Measurements from ENCODE around the gene GAS2L3.
"Not testable (repeated sequence)": the region's sequence is repeated elsewhere in the genome, so short reads cannot be mapped to it uniquely, and the experiment has no call there.

GAS2L3 gene

GRCh38 chr12:100574187-100575074 lies 947 bp downstream of the GAS2L3 start:
- no peak for DNase-seq (ENCODE audit: low read depth in 2 of 2)

DNA sequence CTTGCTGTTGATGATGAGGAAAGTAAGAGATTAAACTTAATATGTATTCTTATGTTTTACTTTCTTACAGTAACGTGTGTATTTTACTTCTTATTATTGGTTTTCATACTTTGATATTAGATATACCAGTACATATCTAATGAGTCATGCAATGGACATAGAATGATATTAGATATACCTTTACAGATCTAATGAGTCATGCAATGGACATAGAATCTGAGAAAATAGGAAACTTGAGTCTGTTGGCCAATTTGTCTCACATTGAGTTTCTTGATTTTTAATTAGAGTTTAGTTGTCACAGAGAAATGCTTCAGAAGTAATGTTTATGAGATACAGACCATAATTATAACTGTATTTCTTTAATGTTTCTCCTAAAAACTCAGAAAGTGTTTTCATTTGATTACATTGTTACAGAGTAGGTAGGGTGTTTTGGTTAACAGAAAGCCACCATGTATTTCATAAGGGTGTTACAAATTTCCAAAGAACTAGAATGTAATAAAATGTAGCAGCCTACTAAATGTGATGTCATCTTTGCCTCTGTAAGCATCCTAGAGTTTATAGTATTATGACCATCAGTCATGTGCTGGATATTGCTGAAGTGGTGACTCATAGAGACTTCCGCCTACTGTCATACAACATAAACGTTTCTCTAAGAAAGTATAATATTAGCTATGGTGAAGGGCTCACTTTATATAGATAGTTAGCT lies 3.0 kb downstream of the GAS2L3 start:
- no peak for DNase-seq (ENCODE audit: low read depth in 2 of 2)

DNA sequence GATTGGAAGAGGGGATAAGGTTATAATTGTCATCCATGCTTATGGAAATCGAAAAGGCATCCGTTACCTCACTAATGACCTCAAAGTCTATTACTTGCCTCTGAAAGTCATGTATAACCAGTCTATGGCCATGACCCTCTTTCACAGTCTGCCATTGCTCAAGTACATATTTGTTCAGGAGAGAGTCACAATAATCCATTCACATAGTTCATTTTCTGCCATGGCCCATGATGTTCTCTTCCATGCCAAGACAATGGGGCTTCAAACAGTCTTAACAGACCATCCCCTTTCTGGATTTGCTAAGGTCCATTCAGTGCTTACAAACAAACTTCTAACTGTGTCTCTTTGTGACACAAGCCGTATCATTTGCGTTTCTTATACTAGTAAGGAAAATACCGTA lies 5.4 kb downstream of the GAS2L3 start:
- no peak for DNase-seq (ENCODE audit: low read depth in 2 of 2)

- no peak for DNase-seq (ENCODE audit: low read depth in 2 of 2)
Observed at GRCh38 chr12:100579844-100580243, 6.4 kb downstream of the GAS2L3 start.

DNA sequence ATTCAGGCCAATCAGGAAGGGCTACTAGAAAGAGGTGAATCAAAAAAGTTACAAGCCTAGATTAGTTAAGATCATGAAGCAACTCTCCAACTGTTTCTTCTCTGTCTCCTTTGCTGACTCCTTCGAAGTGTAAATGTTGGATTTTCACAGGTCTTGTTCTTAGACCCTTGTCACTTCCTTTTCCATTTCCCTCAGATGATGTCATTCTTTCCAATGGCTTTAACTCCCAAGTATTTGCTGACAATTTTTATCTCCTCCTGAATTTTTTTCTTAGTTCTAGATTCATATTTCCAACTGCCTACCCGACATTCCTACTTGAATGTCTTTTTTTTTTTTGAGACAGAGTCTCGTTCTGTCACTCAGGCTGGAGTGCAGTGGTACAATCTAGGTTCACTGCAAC lies 10.8 kb downstream of the GAS2L3 start:
- DNase-seq (ENCODE audit: low read depth in 2 of 2) = no peak

- no peak for DNase-seq (ENCODE audit: low read depth in 2 of 2)
Observed at GRCh38 chr12:100591979-100592378, 18.5 kb downstream of the GAS2L3 start.

- no peak for DNase-seq (ENCODE audit: low read depth in 2 of 2)
Observed at GRCh38 chr12:100593490-100593889, 20.0 kb downstream of the GAS2L3 start.

GRCh38 chr12:100601626-100602025 lies 28.1 kb downstream of the GAS2L3 start:
- DNase-seq (ENCODE audit: low read depth in 2 of 2) = no peak

- not testable (repeated sequence) for DNase-seq (ENCODE audit: low read depth in 2 of 2)
Observed at GRCh38 chr12:100602997-100603396, 29.5 kb downstream of the GAS2L3 start.

- no peak for DNase-seq (ENCODE audit: low read depth in 2 of 2)
Observed at GRCh38 chr12:100608776-100609175, 35.3 kb downstream of the GAS2L3 start.

GRCh38 chr12:100610666-100611430 lies 37.4 kb downstream of the GAS2L3 start:
- no peak for DNase-seq (ENCODE audit: low read depth in 2 of 2)

DNA sequence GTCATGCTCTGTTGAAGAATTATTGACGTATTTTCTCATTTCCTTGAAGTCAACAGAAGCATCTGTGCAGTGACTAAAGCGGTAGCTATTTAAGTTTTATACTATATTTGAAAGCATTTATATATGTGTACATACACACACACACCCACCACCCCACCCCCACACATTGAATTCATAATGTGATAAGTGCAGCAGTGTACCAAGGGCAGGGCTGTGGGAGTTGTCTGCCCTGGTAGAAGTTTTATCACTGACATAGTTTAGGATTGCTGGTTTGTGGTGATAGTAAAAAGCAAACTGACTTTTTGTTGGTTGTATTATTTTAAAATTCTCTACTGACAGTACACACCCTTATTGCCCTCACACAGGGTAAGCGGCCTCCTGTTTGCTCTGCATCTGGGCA lies 39.1 kb downstream of the GAS2L3 start:
- no peak for DNase-seq (ENCODE audit: low read depth in 2 of 2)

- no peak for DNase-seq (ENCODE audit: low read depth in 2 of 2)
Observed at GRCh38 chr12:100624571-100624970, 51.1 kb downstream of the GAS2L3 start.

- no peak for DNase-seq (ENCODE audit: low read depth in 2 of 2)
Observed at GRCh38 chr12:100632445-100632892, 59.0 kb downstream of the GAS2L3 start.

DNA sequence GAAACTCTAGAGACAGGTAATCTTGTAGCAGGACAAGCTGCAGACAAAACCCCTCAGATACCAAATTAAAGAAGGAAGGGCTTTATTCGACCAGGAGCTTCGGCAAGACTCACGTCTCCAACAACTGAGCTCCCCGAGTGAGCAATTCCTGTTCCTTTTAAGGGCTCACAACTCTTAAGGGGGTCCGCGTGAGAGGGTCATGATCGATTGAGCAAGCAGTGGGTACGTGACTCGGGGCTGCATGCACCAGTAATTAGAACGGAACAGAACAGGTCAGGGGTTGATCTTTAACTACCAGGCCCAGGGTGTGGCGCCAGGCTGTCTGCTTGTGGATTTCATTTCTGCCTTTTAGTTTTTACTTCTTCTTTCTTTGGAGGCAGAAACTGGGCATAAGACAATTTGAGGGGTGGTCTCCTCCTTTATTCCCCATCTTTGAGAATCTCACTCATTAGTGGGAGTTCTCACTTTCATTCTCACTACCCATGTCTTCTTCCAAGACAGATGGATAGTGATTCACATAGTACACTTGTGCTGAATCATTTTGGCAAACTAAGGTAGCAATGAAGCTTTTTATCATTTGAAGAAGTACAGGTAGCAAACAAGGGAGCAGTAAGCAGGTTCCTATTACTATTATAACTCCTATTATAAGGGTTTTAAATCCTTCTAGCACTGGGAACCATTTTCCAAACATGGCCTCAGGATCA lies 59.8 kb downstream of the GAS2L3 start:
- not testable (repeated sequence) for DNase-seq (ENCODE audit: low read depth in 2 of 2)

DNA sequence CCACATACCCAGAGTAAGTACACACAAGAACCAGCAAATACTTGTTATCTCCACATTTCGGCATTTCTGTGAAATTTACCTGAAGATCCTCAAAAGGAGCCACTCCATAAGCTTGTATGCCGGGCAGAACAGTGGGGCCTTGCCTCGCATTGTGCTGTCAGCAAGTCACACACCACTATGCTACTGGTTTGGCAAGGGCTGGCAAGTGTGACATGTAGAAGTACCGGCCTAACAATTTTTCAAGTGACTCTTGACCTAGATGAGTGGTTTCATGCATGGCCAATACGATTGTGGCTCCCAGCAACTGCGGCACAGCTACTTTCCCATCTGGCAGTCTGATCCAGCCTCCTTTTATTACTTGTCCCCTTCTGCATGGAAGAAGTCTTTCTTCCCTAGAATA lies 69.8 kb downstream of the GAS2L3 start:
- no peak for DNase-seq (ENCODE audit: low read depth in 2 of 2)

- no peak for DNase-seq (ENCODE audit: low read depth in 2 of 2)
Observed at GRCh38 chr12:100646896-100647295, 73.4 kb downstream of the GAS2L3 start.

DNA sequence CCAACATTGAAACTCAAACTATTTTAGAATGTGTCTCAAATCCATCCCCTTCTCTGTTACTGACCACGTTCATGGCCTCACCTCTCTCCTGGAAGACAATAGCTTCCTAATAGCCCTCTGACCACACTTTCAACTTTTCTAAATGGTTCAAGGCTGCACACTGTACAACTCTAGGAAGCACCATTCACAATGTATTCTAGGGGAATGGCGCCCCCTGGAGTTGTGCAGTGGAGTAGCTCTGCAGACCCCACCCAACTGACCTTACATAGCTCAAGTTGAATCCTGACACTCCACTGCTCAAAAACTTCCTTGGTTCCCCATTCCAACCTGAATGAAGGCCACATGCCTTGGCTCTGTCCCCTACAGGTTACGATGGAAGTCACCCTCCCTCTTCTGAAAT lies 77.6 kb downstream of the GAS2L3 start:
- DNase-seq (ENCODE audit: low read depth in 2 of 2) = no peak

DNA sequence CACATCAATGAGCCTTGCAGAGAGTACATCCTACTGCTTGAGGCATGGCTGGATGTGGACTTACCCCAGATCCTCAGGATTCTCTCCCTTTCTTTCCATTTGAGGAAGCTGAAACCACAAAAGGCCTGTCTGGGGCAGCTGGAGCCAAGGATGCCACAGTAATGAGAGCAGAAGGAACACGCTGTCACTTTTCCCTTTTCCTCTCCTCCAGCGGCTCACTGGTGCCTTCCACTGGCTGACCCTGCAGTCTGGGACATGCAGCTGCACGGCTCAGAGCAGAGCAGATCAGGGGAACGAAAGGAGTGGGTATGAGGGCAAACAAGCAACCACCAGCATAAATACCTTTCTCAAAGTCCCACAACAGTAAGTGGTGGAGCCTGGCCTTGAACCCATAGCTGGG lies 78.2 kb downstream of the GAS2L3 start:
- no peak for DNase-seq (ENCODE audit: low read depth in 2 of 2)

DNA sequence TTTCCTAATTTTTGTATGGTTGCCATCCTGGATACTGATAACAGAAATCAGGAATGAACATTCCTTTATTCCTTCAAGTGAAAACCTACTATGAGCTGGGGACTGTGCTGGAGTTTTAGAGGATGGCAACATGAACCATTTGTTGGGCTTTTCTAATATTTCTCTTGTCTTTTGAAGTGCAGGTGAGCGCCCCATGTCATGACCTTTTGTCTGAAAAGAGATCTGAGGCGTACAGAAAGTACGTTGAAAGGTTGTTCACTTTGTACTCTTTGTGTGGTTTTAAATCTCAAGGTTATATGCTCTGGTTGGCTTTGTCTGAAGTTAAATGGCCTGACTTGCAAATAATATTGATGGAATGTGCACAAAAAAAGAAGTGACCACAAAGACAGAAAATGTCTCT lies 79.0 kb downstream of the GAS2L3 start:
- DNase-seq (ENCODE audit: low read depth in 2 of 2) = no peak

DNA sequence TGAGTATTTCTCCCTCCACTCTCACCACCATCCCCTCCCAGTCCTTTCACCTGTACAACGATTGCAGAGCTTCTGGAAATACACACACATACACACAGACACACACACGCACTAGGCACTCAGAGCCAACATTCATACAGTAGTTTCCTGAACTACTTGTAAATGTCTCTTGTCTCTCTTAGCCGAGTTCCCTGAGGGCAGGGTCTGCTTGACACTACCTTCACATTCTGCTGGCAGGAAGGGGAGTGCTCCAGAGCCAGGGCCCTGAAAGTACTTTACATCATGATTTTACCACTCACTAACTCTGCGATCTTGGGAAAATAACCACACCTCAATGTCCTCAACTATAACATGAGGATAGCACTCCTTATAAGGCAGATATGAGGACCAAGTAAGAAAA lies 82.7 kb downstream of the GAS2L3 start:
- no peak for DNase-seq (ENCODE audit: low read depth in 2 of 2)

- DNase-seq (ENCODE audit: low read depth in 2 of 2) = no peak
Observed at GRCh38 chr12:100656856-100657255, 83.4 kb downstream of the GAS2L3 start.
